ENCODE measurements around the gene TKT.

TKT gene

DNA sequence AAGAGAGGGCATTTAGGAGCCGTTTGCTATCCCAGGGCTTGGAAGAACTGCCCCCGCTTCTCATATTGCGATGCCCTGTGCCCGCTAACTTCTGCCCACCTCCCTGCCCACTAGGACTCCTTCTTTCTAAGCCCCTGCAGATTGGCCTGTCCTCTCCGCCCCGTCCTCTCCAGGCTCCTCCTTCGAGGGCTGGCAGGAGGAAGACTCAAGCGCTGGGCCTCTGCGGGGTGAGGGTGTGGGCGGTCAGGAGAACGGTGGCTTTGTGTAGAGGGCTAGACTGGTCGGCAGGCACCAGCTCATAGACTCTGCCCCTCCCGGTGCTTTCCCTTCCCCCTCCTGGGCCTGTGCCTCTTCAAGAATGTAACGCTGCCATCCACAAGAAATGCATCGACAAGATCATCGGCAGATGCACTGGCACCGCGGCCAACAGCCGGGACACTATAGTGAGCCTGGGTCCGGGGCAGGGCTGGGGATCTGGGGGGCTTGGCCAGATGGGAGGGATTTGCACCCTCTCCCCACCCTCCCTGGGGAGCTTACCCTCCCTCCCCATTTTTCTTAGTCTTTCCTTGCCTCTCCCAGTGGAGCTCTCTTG is 73.0 kb downstream of the TKT start:
- in situ Hi-C loops (cut with HindIII; ENCODE audit: low sequenced_read_pairs) = no loop called here

DNA sequence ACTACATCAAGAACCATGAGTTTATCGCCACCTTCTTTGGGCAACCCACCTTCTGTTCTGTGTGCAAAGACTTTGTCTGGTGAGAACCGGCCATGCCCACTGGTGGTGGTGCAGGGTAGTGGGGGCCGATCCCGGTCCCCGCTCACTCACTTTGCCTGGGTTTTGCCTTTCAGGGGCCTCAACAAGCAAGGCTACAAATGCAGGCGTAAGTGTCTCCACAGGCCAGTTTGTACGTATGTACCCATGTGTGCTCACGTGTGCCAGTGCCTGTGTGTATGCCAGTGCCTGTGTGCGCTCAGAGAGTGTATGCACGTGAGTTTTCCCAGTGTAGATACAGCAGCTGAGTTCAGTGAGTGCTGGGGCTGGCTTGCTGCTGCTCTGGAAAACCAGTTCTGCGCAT is 74.3 kb downstream of the TKT start:
- in situ Hi-C loops (cut with HindIII; ENCODE audit: low sequenced_read_pairs) = no loop called here

DNA sequence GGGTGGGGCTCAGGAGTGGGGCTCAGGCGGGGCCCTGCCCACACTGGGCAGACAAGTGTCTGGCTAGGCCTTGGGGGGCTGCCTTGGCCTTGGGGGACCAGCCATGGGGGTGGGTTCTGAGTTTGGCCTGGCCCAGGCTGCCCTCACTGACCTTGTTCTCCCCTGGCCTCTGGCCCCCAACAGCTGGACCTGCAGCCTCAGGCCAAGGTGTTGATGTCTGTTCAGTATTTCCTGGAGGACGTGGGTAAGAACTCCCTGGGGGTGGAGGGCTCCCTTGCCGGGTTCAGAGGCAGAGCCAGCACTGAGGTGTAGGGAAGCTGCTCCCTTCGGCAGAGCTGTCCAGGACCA is 74.8 kb downstream of the TKT start:
- in situ Hi-C loops (cut with HindIII; ENCODE audit: low sequenced_read_pairs) = no loop called here

DNA sequence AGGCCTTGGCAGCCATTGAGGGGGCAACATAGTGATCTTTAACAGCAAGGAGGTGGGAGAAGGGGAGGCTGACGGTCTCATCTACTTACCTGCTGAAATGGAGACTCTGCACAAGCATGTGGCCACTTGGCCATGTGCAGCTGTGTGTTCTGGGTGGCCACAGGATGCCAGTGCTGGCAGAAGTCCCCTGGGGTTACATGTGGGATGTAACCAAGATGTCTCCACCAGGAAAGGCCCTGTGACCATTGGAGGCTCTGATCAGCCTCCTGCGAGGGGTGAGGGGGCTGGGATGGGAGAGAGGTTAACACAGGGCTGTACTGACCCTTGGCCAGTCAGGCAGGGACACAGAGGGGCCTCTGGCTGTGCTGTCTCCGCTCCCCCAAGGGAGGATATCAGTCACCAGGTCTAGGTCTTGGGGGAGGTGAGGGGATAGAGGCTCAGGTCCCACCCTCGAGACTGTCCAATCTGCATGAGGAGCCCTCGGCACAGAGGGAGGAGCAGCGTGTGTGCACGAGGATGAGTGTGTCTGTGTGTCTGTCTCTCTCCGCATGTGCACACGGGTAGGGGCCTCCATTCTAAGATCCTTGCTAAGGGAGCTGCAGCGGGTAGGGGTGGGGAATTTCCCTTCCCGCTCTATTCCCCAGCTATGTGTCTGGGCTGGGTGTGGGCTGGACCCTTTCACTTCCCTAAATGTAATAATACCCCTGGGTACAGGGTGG is 75.4 kb downstream of the TKT start:
- in situ Hi-C loops (cut with HindIII; ENCODE audit: low sequenced_read_pairs) = no loop called here

DNA sequence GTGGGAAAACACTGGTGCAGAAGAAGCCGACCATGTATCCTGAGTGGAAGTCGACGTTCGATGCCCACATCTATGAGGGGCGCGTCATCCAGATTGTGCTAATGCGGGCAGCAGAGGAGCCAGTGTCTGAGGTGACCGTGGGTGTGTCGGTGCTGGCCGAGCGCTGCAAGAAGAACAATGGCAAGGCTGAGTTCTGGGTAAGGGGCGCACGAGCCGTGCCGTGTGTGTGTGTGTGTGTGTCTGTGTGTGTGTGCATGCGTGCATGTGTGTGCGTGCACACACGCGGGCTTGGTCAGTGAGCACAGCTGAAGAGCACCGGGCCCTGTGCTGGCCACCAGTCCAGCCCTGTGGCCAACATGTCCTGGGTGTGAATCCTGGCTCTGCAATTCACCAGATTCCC is 76.2 kb downstream of the TKT start:
- in situ Hi-C loops (cut with HindIII; ENCODE audit: low sequenced_read_pairs) = no loop called here

DNA sequence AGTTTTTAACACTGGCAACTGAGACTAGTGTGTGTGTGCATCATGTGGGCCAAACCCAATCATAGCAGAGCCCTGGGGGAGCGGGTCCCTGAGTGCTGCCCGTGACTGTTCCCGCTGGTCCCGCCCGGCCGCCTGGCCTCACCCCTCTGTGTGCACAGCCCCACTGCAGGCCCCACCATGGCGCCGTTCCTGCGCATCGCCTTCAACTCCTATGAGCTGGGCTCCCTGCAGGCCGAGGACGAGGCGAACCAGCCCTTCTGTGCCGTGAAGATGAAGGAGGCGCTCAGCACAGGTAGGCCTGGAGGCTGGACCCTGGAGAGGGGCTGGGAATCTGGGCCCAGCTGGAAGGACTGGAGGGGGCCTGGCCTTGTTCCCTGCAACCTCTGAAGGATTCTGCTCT is 77.6 kb downstream of the TKT start:
- in situ Hi-C loops (cut with HindIII; ENCODE audit: low sequenced_read_pairs) = no loop called here

DNA sequence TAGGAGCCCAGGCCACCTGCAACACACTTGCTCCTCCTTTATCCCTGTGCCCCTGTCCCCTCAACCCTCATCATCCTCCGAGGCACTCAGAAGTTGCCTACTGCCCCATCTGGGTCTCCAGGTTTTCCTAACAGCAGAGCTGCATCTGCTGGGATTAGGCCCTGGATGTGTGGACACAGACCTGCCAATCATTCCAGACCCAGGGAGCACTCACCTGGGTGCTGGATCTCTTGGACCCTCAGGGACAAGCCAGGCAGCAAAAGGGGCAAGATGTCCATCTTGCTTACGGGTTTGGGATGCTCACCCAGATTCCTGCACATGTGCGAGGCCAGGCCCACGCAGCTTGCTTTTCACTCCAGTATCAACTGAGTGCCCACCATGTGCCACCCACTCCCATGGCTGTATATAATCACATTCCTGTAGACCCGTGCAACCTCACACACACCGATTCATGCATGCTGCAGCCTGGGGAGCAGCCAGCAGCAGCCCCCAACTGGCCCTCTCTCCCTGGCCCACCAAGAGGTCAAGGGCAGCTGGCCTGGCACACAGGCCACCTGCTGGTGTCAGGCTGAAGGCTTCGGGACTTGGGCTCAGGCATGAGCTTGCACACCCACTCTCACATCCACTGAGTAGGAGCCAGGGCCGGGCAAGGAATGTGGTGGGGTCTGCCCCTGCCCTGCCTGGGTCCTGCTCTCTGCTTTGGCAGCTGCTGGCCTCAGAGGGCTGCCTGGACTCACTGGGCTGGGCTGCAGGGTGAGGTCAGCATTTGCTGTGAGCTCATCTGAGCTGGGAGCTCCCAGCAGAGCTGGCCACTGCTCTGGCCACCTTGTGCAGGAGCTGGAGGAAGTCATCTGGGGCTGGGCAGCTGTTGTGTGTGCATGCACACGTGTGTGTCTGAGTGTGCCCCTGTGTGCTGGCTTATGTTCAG is 79.9 kb downstream of the TKT start:
- in situ Hi-C loops (cut with HindIII; ENCODE audit: low sequenced_read_pairs) = no loop called here

Data from DLD1 (cell line).